Measurements from ENCODE around the gene EMILIN1. TPM values are rescaled to one million over a fixed set of nuclear protein-coding genes. Genes with fewer than 3 reads are reported as not detected.

Gene EMILIN1
- total RNA-seq, 1 donor, result 81.3 TPM

- TF ChIP-seq CTCF (IDR thresholded peaks at IDR 0.05; ENCODE audit: insufficient read depth, low read length), result no peak
- no peak for DNase-seq (ENCODE audit: low read depth)
- no peak overlapping the region for H3K4me3 ChIP-seq (ENCODE audit: low read depth, low read length)
Observed at GRCh38 chr2:27053776-27054175, 24.6 kb upstream of the EMILIN1 start.

- no peak for TF ChIP-seq CTCF (IDR thresholded peaks at IDR 0.05; ENCODE audit: insufficient read depth, low read length)
- no peak overlapping the region for H3K4me3 ChIP-seq (ENCODE audit: low read depth, low read length)
Observed at GRCh38 chr2:27054721-27055120, 23.7 kb upstream of the EMILIN1 start.

GRCh38 chr2:27057184-27057583 lies 21.2 kb upstream of the EMILIN1 start:
- H3K4me3 ChIP-seq (ENCODE audit: low read depth, low read length), result no peak overlapping the region
- no peak for DNase-seq (ENCODE audit: low read depth)
- no peak for TF ChIP-seq CTCF (IDR thresholded peaks at IDR 0.05; ENCODE audit: insufficient read depth, low read length)

More at GRCh38 chr2:27054721-27055120, 23.7 kb upstream of the EMILIN1 start:
- DNase-seq (ENCODE audit: low read depth), result no peak

- H3K4me3 ChIP-seq (ENCODE audit: low read depth, low read length), result no peak overlapping the region
- DNase-seq (ENCODE audit: low read depth), result no peak
- TF ChIP-seq CTCF (IDR thresholded peaks at IDR 0.05; ENCODE audit: insufficient read depth, low read length), result no peak
Observed at GRCh38 chr2:27058210-27058609, 20.2 kb upstream of the EMILIN1 start.

GRCh38 chr2:27059141-27059820 lies 19.1 kb upstream of the EMILIN1 start:
- H3K4me3 ChIP-seq (ENCODE audit: low read depth, low read length), result no peak overlapping the region
- no peak for TF ChIP-seq CTCF (IDR thresholded peaks at IDR 0.05; ENCODE audit: insufficient read depth, low read length)
- no peak for DNase-seq (ENCODE audit: low read depth)

GRCh38 chr2:27060323-27060722 lies 18.1 kb upstream of the EMILIN1 start:
- TF ChIP-seq CTCF (IDR thresholded peaks at IDR 0.05; ENCODE audit: insufficient read depth, low read length), result no peak
- DNase-seq (ENCODE audit: low read depth), result no peak
- H3K4me3 ChIP-seq (ENCODE audit: low read depth, low read length), result no peak overlapping the region

- no peak overlapping the region for H3K4me3 ChIP-seq (ENCODE audit: low read depth, low read length)
- no peak for DNase-seq (ENCODE audit: low read depth)
- no peak for TF ChIP-seq CTCF (IDR thresholded peaks at IDR 0.05; ENCODE audit: insufficient read depth, low read length)
Observed at GRCh38 chr2:27065128-27065527, 13.3 kb upstream of the EMILIN1 start.

Measured in fibroblast of the aortic adventitia (primary cell).